MG63 (cell line): ENCODE measurements around the gene MRPL48. TPM values are rescaled to one million over a fixed set of nuclear protein-coding genes. Genes with fewer than 3 reads are reported as not detected.
"Not testable (repeated sequence)": the region's sequence is repeated elsewhere in the genome, so short reads cannot be mapped to it uniquely, and the experiment has no call there.

Experiments used
- DNase-seq: peaks from one replicate; pipeline ENCODE4 v3.0.0-alpha.2; 2020
- H3K27me3 ChIP-seq: fragments of 250-450 bp; sonication (Bioruptor Pico); 2 replicates; pipeline ENCODE4 v1.5.1; 2020; ENCODE audit warnings: mild to moderate bottlenecking, moderate library complexity
- H3K36me3 ChIP-seq: fragments of 250-450 bp; sonication (Bioruptor Pico); 2 replicates; pipeline ENCODE4 v1.5.1; 2020; ENCODE audit warnings: mild to moderate bottlenecking, moderate library complexity
- H3K4me3 ChIP-seq: fragments of 250-450 bp; sonication (Bioruptor Pico); 2 replicates; pipeline ENCODE4 v1.5.1; 2020; ENCODE audit warnings: mild to moderate bottlenecking, moderate library complexity
- H3K9me3 ChIP-seq: fragments of 250-450 bp; sonication (Bioruptor Pico); 2 replicates; pipeline ENCODE4 v1.5.1; 2020; ENCODE audit warnings: mild to moderate bottlenecking, moderate library complexity
- total RNA-seq: library from RNA; depleted of rRNA; stranded (reverse); fragments of >200 nt; shearing (Covaris generic); gene quantifications from 2 replicates; pipeline ENCODE4 v1.2.3, GENCODE V29; 2014; ENCODE audit warnings: low replicate concordance; rRNA removed

The MRPL48 gene
- total RNA-seq: 48.6 and 52.0 TPM in 2 replicates

GRCh38 chr11:73787643-73788558 lies at the start of gene MRPL48:
TSS of gene MRPL48 (plus strand) at chr11:73787874. CDS start at chr11:73787972, 98 bp downstream.
- DNase-seq: peak; percentile 98
- H3K4me3 ChIP-seq: peak within 1 kb of the TSS; percentile 68
- no peaks in the 10 kb centered on the region for H3K27me3 ChIP-seq
- no peaks in the 10 kb centered on the region for H3K9me3 ChIP-seq
- H3K36me3 ChIP-seq: peaks cover 6% of the 10 kb centered on the region

GRCh38 chr11:73743045-73743444 lies 44.6 kb upstream of the MRPL48 start:
- Histone ChIP-seq H3K36me3 (no peaks in the 10 kb centered on the region), H3K27me3 (no peaks in the 10 kb centered on the region), H3K4me3 (no peak overlapping the region), H3K9me3 (no peaks in the 10 kb centered on the region)
- DNase-seq: no peak

GRCh38 chr11:73746701-73747100 lies 41.0 kb upstream of the MRPL48 start:
- H3K36me3 ChIP-seq: no peaks in the 10 kb centered on the region; the same call in 1 of the 2 replicates
- no peak for DNase-seq

GRCh38 chr11:73747762-73748161 lies 39.9 kb upstream of the MRPL48 start:
- Histone ChIP-seq H3K9me3 (no peaks in the 10 kb centered on the region), H3K36me3 (peaks cover 3% of the 10 kb centered on the region; the same call in 1 of the 2 replicates), H3K4me3 (no peak overlapping the region), H3K27me3 (no peaks in the 10 kb centered on the region)
- no peak for DNase-seq

More at GRCh38 chr11:73746701-73747100, 41.0 kb upstream of the MRPL48 start:
- no peaks in the 10 kb centered on the region for H3K9me3 ChIP-seq
- no peaks in the 10 kb centered on the region for H3K27me3 ChIP-seq
- H3K4me3 ChIP-seq: no peak overlapping the region

GRCh38 chr11:73748300-73748699 lies 39.4 kb upstream of the MRPL48 start:
- no peak for DNase-seq
- H3K9me3 ChIP-seq: no peaks in the 10 kb centered on the region
- H3K36me3 ChIP-seq: peaks cover 3% of the 10 kb centered on the region; the same call in 1 of the 2 replicates
- no peaks in the 10 kb centered on the region for H3K27me3 ChIP-seq
- H3K4me3 ChIP-seq: no peak overlapping the region

- Histone ChIP-seq H3K9me3 (no peaks in the 10 kb centered on the region), H3K27me3 (no peaks in the 10 kb centered on the region), H3K4me3 (no peak overlapping the region), H3K36me3 (peaks cover 6% of the 10 kb centered on the region)
- DNase-seq: no peak
Observed at GRCh38 chr11:73749118-73749517, 38.6 kb upstream of the MRPL48 start.

- no peaks in the 10 kb centered on the region for H3K27me3 ChIP-seq
- no peak overlapping the region for H3K4me3 ChIP-seq
- no peaks in the 10 kb centered on the region for H3K9me3 ChIP-seq
- DNase-seq: no peak
- H3K36me3 ChIP-seq: peaks cover 7% of the 10 kb centered on the region
Observed at GRCh38 chr11:73750228-73750627, 37.4 kb upstream of the MRPL48 start.

GRCh38 chr11:73750862-73751261 lies 36.8 kb upstream of the MRPL48 start:
- not testable (repeated sequence) for H3K27me3 ChIP-seq, H3K9me3 ChIP-seq, DNase-seq

GRCh38 chr11:73752216-73752867 lies 35.3 kb upstream of the MRPL48 start:
- Histone ChIP-seq H3K27me3 (no peaks in the 10 kb centered on the region), H3K9me3 (no peaks in the 10 kb centered on the region), H3K4me3 (no peak overlapping the region), H3K36me3 (peaks cover 10% of the 10 kb centered on the region)
- no peak for DNase-seq

More at GRCh38 chr11:73750862-73751261, 36.8 kb upstream of the MRPL48 start:
- H3K36me3 ChIP-seq, H3K4me3 ChIP-seq: not testable (repeated sequence)

- DNase-seq: no peak
Observed at GRCh38 chr11:73752903-73753302, 34.8 kb upstream of the MRPL48 start.

GRCh38 chr11:73753938-73754337 lies 33.7 kb upstream of the MRPL48 start:
- Histone ChIP-seq H3K27me3 (no peaks in the 10 kb centered on the region), H3K36me3 (peaks cover 15% of the 10 kb centered on the region), H3K9me3 (no peaks in the 10 kb centered on the region), H3K4me3 (no peak overlapping the region)
- no peak for DNase-seq

More at GRCh38 chr11:73752903-73753302, 34.8 kb upstream of the MRPL48 start:
- Histone ChIP-seq H3K9me3 (no peaks in the 10 kb centered on the region), H3K27me3 (no peaks in the 10 kb centered on the region), H3K4me3 (no peak overlapping the region), H3K36me3 (peaks cover 14% of the 10 kb centered on the region)

GRCh38 chr11:73755670-73756069 lies 32.0 kb upstream of the MRPL48 start:
- no peaks in the 10 kb centered on the region for H3K9me3 ChIP-seq
- no peaks in the 10 kb centered on the region for H3K27me3 ChIP-seq
- H3K36me3 ChIP-seq: peaks cover 15% of the 10 kb centered on the region
- no peak overlapping the region for H3K4me3 ChIP-seq
- no peak for DNase-seq

- H3K9me3 ChIP-seq: no peaks in the 10 kb centered on the region
- H3K36me3 ChIP-seq: peaks cover 12% of the 10 kb centered on the region
- no peak for DNase-seq
- no peak overlapping the region for H3K4me3 ChIP-seq
- H3K27me3 ChIP-seq: no peaks in the 10 kb centered on the region
Observed at GRCh38 chr11:73757598-73757997, 30.1 kb upstream of the MRPL48 start.

GRCh38 chr11:73758451-73758850 lies 29.2 kb upstream of the MRPL48 start:
- peak overlapping the region; percentile 94 for H3K4me3 ChIP-seq
- H3K9me3 ChIP-seq: no peaks in the 10 kb centered on the region
- H3K36me3 ChIP-seq: peaks cover 12% of the 10 kb centered on the region
- no peak for DNase-seq
- no peaks in the 10 kb centered on the region for H3K27me3 ChIP-seq

- H3K4me3 ChIP-seq: peak overlapping the region; percentile 94
- H3K36me3 ChIP-seq: peaks cover 8% of the 10 kb centered on the region
- no peak for DNase-seq
- H3K9me3 ChIP-seq: no peaks in the 10 kb centered on the region
- H3K27me3 ChIP-seq: no peaks in the 10 kb centered on the region
Observed at GRCh38 chr11:73759610-73760134, 28.0 kb upstream of the MRPL48 start.

GRCh38 chr11:73760135-73760678 lies 27.5 kb upstream of the MRPL48 start:
- peak; percentile 49 for DNase-seq
- peak overlapping the region; percentile 94 for H3K4me3 ChIP-seq
- no peaks in the 10 kb centered on the region for H3K27me3 ChIP-seq
- H3K9me3 ChIP-seq: no peaks in the 10 kb centered on the region
- peaks cover 8% of the 10 kb centered on the region for H3K36me3 ChIP-seq
